Measurements from ENCODE around the gene CELSR1.

- no peak for TF ChIP-seq CTCF (IDR thresholded peaks at IDR 0.05)
- TF ChIP-seq EZH2 (IDR thresholded peaks at IDR 0.05; ENCODE audit: borderline replicate concordance, insufficient read depth, low read depth, low read length, poor library complexity, severe bottlenecking) = no peak
Measured at GRCh38 chr22:46500201-46500600, 37.2 kb downstream of the CELSR1 start.
